Tibial artery (tissue), 4 donors: Measurements from ENCODE around the gene FAM13A.

Source experiments
- DNase-seq, 2 donors: peaks; one replicate each; pipeline ENCODE4 v3.0.0-alpha.2; 2019
- H3K27ac ChIP-seq, 2 donors: fragments of 200-600 bp; sonication (generic) in 1 of 2; 1 replicate in 1 of 2; 2 replicates in 1 of 2; pipeline ENCODE4 v1.5.1; 2018 to 2019; ENCODE audit warnings: mild to moderate bottlenecking in 1 of 2
- H3K27me3 ChIP-seq, 2 donors: fragments of 200-600 bp; sonication (generic) in 1 of 2; one replicate each; pipeline versions ENCODE4 v1.5.1 to v1.6.0; 2016 to 2019
- H3K36me3 ChIP-seq, 3 donors: fragments of 200-600 bp; sonication (generic) in 2 of 3; one replicate each; pipeline ENCODE4 v1.5.1; 2016 to 2019; ENCODE audit warnings: mild to moderate bottlenecking in 2 of 3
- H3K4me1 ChIP-seq, 4 donors: fragments of 200-600 bp; sonication (generic) in 2 of 4; 1 replicate in 3 of 4; 2 replicates in 1 of 4; pipeline ENCODE4 v1.5.1; 2016 to 2019
- H3K4me3 ChIP-seq, 2 donors: fragments of 200-600 bp; sonication (generic) in 1 of 2; 1 replicate in 1 of 2; 2 replicates in 1 of 2; pipeline ENCODE4 v1.5.1; 2018 to 2019; ENCODE audit warnings: mild to moderate bottlenecking in 2 of 2
- H3K9me3 ChIP-seq, 3 donors: fragments of 200-600 bp; sonication (generic) in 1 of 3; one replicate each; pipeline ENCODE4 v1.5.1; 2016 to 2019
- intact Hi-C: fragments of 100-400 bp; cut with DNase I; formaldehyde crosslinking; loops from one replicate; pipeline ENCODE4 v1.15.0; 2023; ENCODE audit warnings: low total_unique reads
- TF ChIP-seq, protein P1 (sequence below), 2 experiments: fragments of 200-600 bp in 1 of 2; fragments of 450-650 bp in 1 of 2; IDR thresholded peaks; one replicate each; pipeline ENCODE4 v1.5.1; 2017 to 2019; ENCODE audit warnings: antibody characterized with exemption in 2 of 2, mild to moderate bottlenecking in 1 of 2, moderate library complexity in 1 of 2

The FAM13A gene

GRCh38 chr4:88940506-88940905 is 116.5 kb downstream of the FAM13A start:
- DNase-seq, result no peak
- no peaks in the 10 kb centered on the region for H3K27me3 ChIP-seq
- intact Hi-C loops, result no loop called here
- H3K36me3 ChIP-seq, result peaks cover 0 to 5% (median 0%) of the 10 kb centered on the region in 3 donors
- TF ChIP-seq, protein P1, sequence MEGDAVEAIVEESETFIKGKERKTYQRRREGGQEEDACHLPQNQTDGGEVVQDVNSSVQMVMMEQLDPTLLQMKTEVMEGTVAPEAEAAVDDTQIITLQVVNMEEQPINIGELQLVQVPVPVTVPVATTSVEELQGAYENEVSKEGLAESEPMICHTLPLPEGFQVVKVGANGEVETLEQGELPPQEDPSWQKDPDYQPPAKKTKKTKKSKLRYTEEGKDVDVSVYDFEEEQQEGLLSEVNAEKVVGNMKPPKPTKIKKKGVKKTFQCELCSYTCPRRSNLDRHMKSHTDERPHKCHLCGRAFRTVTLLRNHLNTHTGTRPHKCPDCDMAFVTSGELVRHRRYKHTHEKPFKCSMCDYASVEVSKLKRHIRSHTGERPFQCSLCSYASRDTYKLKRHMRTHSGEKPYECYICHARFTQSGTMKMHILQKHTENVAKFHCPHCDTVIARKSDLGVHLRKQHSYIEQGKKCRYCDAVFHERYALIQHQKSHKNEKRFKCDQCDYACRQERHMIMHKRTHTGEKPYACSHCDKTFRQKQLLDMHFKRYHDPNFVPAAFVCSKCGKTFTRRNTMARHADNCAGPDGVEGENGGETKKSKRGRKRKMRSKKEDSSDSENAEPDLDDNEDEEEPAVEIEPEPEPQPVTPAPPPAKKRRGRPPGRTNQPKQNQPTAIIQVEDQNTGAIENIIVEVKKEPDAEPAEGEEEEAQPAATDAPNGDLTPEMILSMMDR (IDR thresholded peaks at IDR 0.05), result no peak
- H3K4me3 ChIP-seq, result no peak overlapping the region
- H3K4me1 ChIP-seq, result no peaks in the 10 kb centered on the region
- no peak overlapping the region for H3K27ac ChIP-seq
- no peaks in the 10 kb centered on the region for H3K9me3 ChIP-seq

DNA sequence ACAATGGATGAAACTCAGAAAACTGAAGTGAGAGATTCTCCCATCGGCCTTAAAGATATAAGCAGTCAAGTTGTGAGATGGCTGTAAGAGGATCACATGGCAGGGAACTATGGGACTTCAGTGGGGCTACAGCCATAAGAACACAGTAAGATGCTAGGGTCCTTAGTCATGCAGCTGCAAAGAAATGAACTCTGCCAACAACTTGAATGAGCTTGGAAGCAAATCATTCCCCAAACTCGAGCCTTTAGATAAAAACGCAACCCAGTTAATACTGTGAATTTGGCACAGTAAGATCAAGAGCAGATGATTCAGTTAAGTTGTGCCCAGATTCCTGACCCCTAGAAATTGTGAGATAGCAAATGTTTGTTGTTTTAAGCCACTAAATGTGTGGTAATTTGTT is 117.3 kb downstream of the FAM13A start:
- Histone ChIP-seq H3K9me3 (no peaks in the 10 kb centered on the region), H3K36me3 (peaks cover 0 to 5% (median 0%) of the 10 kb centered on the region in 3 donors), H3K4me3 (no peak overlapping the region), H3K27me3 (no peaks in the 10 kb centered on the region), H3K27ac (no peak overlapping the region), H3K4me1 (no peaks in the 10 kb centered on the region)
- DNase-seq, result no peak
- TF ChIP-seq, protein P1 (IDR thresholded peaks at IDR 0.05), result no peak
- intact Hi-C loops, result no loop called here

GRCh38 chr4:88938138-88938537 is 118.8 kb downstream of the FAM13A start:
- Histone ChIP-seq H3K4me3 (no peak overlapping the region), H3K9me3 (no peaks in the 10 kb centered on the region), H3K36me3 (peaks cover 0 to 5% (median 0%) of the 10 kb centered on the region in 3 donors), H3K4me1 (no peaks in the 10 kb centered on the region), H3K27me3 (no peaks in the 10 kb centered on the region), H3K27ac (no peak overlapping the region)
- no peak for DNase-seq
- TF ChIP-seq, protein P1 (IDR thresholded peaks at IDR 0.05), result no peak
- intact Hi-C loops, result no loop called here

DNA sequence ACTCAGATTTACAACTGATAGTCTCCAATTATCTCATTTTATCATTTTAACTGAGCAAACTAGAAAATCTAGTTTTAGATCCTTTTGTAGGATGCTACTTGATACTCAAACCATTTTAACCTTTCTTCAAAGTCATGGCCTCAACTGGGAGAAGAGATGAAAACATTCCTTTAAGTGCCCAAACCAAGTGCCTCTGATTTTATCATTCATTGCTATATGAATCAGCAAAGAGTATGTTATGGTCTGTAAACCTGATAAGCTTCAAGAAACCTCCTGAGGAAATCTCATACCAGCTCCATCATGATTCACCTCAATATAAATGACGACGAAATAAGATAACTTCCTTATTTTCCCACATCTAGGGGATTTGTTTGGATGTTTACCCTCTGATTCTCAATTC is 119.9 kb downstream of the FAM13A start:
- peaks cover 0 to 5% (median 0%) of the 10 kb centered on the region in 3 donors for H3K36me3 ChIP-seq
- H3K27ac ChIP-seq, result no peak overlapping the region
- intact Hi-C loops, result no loop called here
- H3K4me3 ChIP-seq, result no peak overlapping the region
- DNase-seq, result no peak
- H3K27me3 ChIP-seq, result no peaks in the 10 kb centered on the region
- H3K4me1 ChIP-seq, result no peaks in the 10 kb centered on the region
- TF ChIP-seq, protein P1 (IDR thresholded peaks at IDR 0.05), result no peak
- no peaks in the 10 kb centered on the region for H3K9me3 ChIP-seq

DNA sequence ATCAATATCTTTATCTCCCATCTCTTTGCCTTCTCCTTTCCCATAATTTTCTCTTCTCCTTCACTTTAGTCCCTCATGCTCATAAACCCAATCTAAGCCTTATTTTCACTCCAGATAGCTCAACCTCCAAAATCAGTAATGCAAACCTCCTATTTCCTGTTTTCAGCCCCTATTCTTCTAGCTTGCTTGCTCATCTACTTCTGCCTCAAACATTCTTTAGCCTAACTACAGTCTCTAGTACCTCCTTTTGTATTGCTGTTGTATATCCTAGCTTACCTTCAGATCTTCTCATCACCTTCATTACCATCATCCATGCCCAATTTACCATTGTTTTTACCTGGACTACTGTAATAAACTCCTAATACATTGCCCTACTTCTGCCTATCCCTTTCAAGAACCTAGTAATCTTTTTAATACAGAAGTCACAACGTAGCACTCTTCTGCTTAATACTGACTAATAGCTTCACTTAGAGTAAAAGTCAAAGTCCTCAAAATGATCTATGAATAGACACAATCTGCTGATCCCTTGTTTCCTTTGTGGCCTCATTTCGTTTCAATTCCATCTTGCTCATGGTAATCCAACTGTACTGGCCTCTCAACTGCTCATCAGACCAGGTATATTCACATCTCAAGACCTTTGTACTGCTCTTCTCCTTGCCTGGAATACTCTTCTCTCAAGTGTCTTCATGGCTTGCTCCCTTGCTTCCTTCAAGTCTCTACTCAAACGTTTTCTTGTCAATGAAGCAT is 123.4 kb downstream of the FAM13A start:
- H3K4me3 ChIP-seq, result no peak overlapping the region
- H3K27ac ChIP-seq, result no peak overlapping the region
- peaks cover 0 to 14% (median 7%) of the 10 kb centered on the region in 3 donors for H3K36me3 ChIP-seq
- intact Hi-C loops, result no loop called here
- TF ChIP-seq, protein P1 (IDR thresholded peaks at IDR 0.05), result no peak
- no peak for DNase-seq
- H3K27me3 ChIP-seq, result no peaks in the 10 kb centered on the region
- no peaks in the 10 kb centered on the region for H3K9me3 ChIP-seq
- no peaks in the 10 kb centered on the region for H3K4me1 ChIP-seq
